Neural cell (in vitro differentiated cells): ENCODE data around the gene NOC3L.

Experiments used
- MXI1 ChIP-seq: fragments of 450-650 bp; conservative IDR thresholded peaks from 2 replicates; pipeline ENCODE4 v1.6.1; 2014; ENCODE audit warnings: antibody characterized with exemption, mild to moderate bottlenecking; ENCODE audit not compliant: poor library complexity, severe bottlenecking
- RAD21 ChIP-seq: fragments of 450-650 bp; conservative IDR thresholded peaks from 2 replicates; pipeline ENCODE4 v1.6.1; 2014; ENCODE audit warnings: antibody characterized with exemption, mild to moderate bottlenecking, moderate library complexity
- TF ChIP-seq, protein P1 (sequence below): fragments of 450-650 bp; IDR thresholded peaks from 2 replicates; pipeline ENCODE4 v1.5.1; 2014; ENCODE audit warnings: antibody characterized with exemption, mild to moderate bottlenecking, moderate library complexity; ENCODE audit not compliant: poor library complexity, severe bottlenecking

DNA sequence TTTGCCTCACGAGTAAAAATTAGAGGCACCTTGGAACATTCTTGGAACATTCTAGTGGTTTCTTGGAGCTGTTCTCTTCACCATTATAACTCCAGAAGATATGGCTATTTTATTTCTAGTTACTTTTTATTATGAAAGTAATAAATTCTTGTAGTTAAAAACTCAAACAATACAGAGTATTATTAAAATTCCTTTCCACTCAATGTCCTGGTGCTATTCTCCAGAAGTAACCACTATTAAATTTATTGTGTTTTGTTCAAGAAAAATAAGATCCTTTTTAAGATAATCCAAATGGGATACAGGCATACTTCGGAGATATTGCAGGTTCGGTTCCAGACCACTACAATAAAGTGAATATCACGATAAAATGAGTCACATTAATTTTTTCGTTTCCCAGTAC, 68.6 kb downstream of the NOC3L start:
- no peak for TF ChIP-seq MXI1
- no peak for TF ChIP-seq RAD21
- TF ChIP-seq, protein P1, sequence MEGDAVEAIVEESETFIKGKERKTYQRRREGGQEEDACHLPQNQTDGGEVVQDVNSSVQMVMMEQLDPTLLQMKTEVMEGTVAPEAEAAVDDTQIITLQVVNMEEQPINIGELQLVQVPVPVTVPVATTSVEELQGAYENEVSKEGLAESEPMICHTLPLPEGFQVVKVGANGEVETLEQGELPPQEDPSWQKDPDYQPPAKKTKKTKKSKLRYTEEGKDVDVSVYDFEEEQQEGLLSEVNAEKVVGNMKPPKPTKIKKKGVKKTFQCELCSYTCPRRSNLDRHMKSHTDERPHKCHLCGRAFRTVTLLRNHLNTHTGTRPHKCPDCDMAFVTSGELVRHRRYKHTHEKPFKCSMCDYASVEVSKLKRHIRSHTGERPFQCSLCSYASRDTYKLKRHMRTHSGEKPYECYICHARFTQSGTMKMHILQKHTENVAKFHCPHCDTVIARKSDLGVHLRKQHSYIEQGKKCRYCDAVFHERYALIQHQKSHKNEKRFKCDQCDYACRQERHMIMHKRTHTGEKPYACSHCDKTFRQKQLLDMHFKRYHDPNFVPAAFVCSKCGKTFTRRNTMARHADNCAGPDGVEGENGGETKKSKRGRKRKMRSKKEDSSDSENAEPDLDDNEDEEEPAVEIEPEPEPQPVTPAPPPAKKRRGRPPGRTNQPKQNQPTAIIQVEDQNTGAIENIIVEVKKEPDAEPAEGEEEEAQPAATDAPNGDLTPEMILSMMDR: no peak
